ENCODE results near the gene BICRAL. TPM values are rescaled to one million over a fixed set of nuclear protein-coding genes. Genes with fewer than 3 reads are reported as not detected.

Gene BICRAL
- total RNA-seq, 1 experiment from 2014 or later = 9.7 TPM

- Mint-ChIP-seq H3K4me3 (peak overlapping the region; percentile 85), H3K27me3 (ENCODE audit: low read depth) (no peaks in the 10 kb centered on the region), H3K36me3 (no peaks in the 10 kb centered on the region), H3K4me1 (peaks cover 22% of the 10 kb centered on the region), H3K9me3 (no peaks in the 10 kb centered on the region), H3K27ac (peak overlapping the region; percentile 99)
- ChIA-PET POLR2A (interaction anchor here (1.0 to 2.3 kb wide), 10 partner anchors 12 to 388 kb away, joined by 3 to 42 read pairs (median 4); partner anchors contain the start of genes CNPY3, KLC4, KLHDC3 and MEA1), CTCF (interaction anchor here (0.6 to 1.5 kb wide), 3 partner anchors 11 to 121 kb away, joined by 3 to 4 read pairs (median 4); no protein-coding TSS in a partner anchor)
- DNase-seq (ENCODE audit: low spot score) (peak; percentile 61), ATAC-seq (peak; percentile 54)
- TF ChIP-seq, protein P1, sequence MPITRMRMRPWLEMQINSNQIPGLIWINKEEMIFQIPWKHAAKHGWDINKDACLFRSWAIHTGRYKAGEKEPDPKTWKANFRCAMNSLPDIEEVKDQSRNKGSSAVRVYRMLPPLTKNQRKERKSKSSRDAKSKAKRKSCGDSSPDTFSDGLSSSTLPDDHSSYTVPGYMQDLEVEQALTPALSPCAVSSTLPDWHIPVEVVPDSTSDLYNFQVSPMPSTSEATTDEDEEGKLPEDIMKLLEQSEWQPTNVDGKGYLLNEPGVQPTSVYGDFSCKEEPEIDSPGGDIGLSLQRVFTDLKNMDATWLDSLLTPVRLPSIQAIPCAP (CRISPR knock-in tag; IDR thresholded peaks at IDR 0.05) = no peak
- TF ChIP-seq TP53 (CRISPR knock-in tag; IDR thresholded peaks at IDR 0.05) (no peak), ZNF512 (CRISPR knock-in tag; IDR thresholded peaks at IDR 0.05; ENCODE audit: borderline replicate concordance) (no peak), PRRX2 (CRISPR knock-in tag; IDR thresholded peaks at IDR 0.05) (no peak), AFF4 (CRISPR knock-in tag; IDR thresholded peaks at IDR 0.05; ENCODE audit: borderline replicate concordance) (no peak)
- TF ChIP-seq, protein P2, sequence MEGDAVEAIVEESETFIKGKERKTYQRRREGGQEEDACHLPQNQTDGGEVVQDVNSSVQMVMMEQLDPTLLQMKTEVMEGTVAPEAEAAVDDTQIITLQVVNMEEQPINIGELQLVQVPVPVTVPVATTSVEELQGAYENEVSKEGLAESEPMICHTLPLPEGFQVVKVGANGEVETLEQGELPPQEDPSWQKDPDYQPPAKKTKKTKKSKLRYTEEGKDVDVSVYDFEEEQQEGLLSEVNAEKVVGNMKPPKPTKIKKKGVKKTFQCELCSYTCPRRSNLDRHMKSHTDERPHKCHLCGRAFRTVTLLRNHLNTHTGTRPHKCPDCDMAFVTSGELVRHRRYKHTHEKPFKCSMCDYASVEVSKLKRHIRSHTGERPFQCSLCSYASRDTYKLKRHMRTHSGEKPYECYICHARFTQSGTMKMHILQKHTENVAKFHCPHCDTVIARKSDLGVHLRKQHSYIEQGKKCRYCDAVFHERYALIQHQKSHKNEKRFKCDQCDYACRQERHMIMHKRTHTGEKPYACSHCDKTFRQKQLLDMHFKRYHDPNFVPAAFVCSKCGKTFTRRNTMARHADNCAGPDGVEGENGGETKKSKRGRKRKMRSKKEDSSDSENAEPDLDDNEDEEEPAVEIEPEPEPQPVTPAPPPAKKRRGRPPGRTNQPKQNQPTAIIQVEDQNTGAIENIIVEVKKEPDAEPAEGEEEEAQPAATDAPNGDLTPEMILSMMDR (IDR thresholded peaks at IDR 0.05) = no peak
- TF ChIP-seq, protein P3, sequence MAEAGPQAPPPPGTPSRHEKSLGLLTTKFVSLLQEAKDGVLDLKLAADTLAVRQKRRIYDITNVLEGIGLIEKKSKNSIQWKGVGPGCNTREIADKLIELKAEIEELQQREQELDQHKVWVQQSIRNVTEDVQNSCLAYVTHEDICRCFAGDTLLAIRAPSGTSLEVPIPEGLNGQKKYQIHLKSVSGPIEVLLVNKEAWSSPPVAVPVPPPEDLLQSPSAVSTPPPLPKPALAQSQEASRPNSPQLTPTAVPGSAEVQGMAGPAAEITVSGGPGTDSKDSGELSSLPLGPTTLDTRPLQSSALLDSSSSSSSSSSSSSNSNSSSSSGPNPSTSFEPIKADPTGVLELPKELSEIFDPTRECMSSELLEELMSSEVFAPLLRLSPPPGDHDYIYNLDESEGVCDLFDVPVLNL (CRISPR knock-in tag; IDR thresholded peaks at IDR 0.05; ENCODE audit: borderline replicate concordance, low read depth) = 0 out of 2 replicates have a peak, but pooled peaks have one; percentile 42
Observed at GRCh38 chr6:42782689-42783176, 881 bp downstream of the BICRAL start.

- ChIA-PET POLR2A (interaction anchor here (1.0 to 2.3 kb wide), 9 partner anchors 12 to 387 kb away, joined by 3 to 42 read pairs (median 4); partner anchors contain the start of genes KLC4, KLHDC3, MEA1 and MRPL2), CTCF (interaction anchor here (0.6 to 1.4 kb wide), 2 partner anchors 85 to 121 kb away, joined by 4 read pairs; no protein-coding TSS in a partner anchor)
- Mint-ChIP-seq H3K4me1 (peaks cover 20% of the 10 kb centered on the region), H3K36me3 (no peaks in the 10 kb centered on the region), H3K27ac (peak overlapping the region; percentile 97), H3K4me3 (peak overlapping the region; percentile 93), H3K9me3 (no peaks in the 10 kb centered on the region), H3K27me3 (ENCODE audit: low read depth) (no peaks in the 10 kb centered on the region)
- DNase-seq (ENCODE audit: low spot score) (peak; percentile 57), ATAC-seq (peak; percentile 42)
- TF ChIP-seq, protein P2 (IDR thresholded peaks at IDR 0.05) = no peak
- TF ChIP-seq MXD4 (CRISPR knock-in tag; IDR thresholded peaks at IDR 0.05; ENCODE audit: borderline replicate concordance) (no peak), NFYB (CRISPR knock-in tag; conservative IDR thresholded peaks at IDR 0.05; ENCODE audit: low read depth) (no peak), ZNF317 (CRISPR knock-in tag; IDR thresholded peaks at IDR 0.05; ENCODE audit: borderline replicate concordance, low read depth) (peak; percentile 40; the same call in 1 of the 2 replicates), ATF1 (CRISPR knock-in tag; IDR thresholded peaks at IDR 0.05) (no peak), FOXP1 (CRISPR knock-in tag; IDR thresholded peaks at IDR 0.05; ENCODE audit: borderline replicate concordance) (peak; percentile 93), GABPB1 (CRISPR knock-in tag; IDR thresholded peaks at IDR 0.05) (0 out of 2 replicates have a peak, but pooled peaks have one; percentile 32), FOXK1 (CRISPR knock-in tag; IDR thresholded peaks at IDR 0.05) (peak; percentile 26; the same call in 1 of the 2 replicates), ZNF532 (CRISPR knock-in tag; IDR thresholded peaks at IDR 0.05; ENCODE audit: borderline replicate concordance) (0 out of 2 replicates have a peak, but pooled peaks have one; percentile 42)
Observed at GRCh38 chr6:42783177-42783875, 1.5 kb downstream of the BICRAL start.

Measured in WTC11 (cell line).